Activated CD4-positive, CD25-positive, alpha-beta regulatory T cell treated with anti-CD3 and anti-CD28 coated beads, Interleukin-2, amount 50 U/mL, for 24 hours (primary cell): ENCODE data around the gene ZFYVE27.
A peak's percentile ranks its signal among the peaks of the same experiment; 100 is the strongest.

Experiments
- ATAC-seq, 2 donors: fragments of 150-1000 bp; cut with Tn5 transposase; one replicate each; pipeline ENCODE4 v1.10.0; 2021; ENCODE audit warnings: mild to moderate bottlenecking in 1 of 2, moderate library complexity in 1 of 2

ZFYVE27 gene

DNA sequence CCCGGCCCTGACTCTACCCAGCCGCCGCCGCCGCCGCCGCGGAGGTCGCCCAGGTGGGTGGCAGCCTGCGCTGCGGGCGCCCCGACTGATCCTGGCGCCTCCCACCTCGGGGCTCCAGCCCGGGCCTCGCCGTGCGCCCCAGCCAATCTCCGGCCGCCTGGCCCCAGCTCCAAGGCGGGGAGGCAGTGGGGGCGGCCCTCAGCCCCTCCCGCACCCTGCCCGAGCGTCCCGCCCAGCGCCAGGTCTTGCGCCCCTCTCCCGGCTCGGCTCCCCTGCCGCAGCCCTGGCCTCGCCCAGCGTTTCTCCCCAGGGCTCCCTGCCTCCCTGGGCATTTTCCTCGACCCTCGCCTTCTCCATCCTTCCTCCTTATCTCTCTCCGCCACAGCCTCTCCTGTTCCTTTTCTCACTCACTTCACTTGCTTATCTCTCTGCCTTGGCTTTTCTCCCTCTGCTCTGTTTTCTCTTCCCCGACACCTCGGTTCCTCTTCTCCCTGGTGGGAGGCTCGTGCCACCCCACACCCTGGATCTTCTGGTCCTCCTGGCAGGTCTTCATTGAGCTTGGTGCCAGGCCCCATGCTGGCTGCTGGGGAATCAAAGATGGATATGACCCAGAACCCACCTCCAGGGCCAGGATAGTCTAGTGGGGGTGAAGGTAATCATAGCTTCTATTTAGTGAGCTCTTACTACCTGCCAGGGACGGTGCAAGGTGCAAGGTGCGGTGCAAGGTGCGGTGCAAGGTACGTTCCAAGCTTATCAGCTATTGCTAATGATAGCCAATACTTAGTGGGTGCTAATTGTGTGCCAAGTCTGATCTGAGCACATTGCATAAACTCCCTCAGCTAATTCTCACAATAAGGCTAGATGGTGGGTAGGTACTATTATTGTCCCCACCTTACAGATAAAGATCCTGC, 35.2 kb downstream of the ZFYVE27 start, which contains the start of gene SFRP5:
Gene SFRP5, minus strand, starts transcription at position 87 of the 911 bp plus-strand sequence. CDS start 166 bp downstream, outside the sequence.
- no peak for ATAC-seq

- ATAC-seq: no peak
Observed at GRCh38 chr10:97773096-97773495, 36.2 kb downstream of the ZFYVE27 start.

- ATAC-seq: no peak
Observed at GRCh38 chr10:97774811-97775294, 37.9 kb downstream of the ZFYVE27 start.

- no peak for ATAC-seq
Observed at GRCh38 chr10:97777143-97777542, 40.2 kb downstream of the ZFYVE27 start.

GRCh38 chr10:97778452-97779302, 41.7 kb downstream of the ZFYVE27 start:
- ATAC-seq: no peak

DNA sequence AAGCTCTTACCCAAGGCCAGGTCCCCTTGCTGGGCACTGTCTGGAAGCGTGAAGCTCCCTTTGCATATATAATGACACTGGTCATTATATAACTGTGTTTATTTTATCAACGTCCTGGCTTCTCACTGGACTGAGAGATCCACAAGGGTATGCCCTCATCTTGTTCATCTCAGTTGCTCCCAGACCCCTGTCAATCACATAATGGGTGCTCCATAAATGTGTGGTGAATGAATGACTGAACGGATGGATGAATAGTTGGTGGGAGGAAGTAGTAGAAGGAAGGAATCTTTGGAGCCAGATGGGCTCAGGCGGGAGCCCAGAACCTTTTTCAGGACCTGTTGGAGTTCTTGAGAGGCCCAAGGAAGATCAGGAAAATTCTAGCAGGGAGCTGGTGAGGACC, 42.6 kb downstream of the ZFYVE27 start:
- no peak for ATAC-seq

GRCh38 chr10:97779975-97780374, 43.0 kb downstream of the ZFYVE27 start:
- no peak for ATAC-seq

DNA sequence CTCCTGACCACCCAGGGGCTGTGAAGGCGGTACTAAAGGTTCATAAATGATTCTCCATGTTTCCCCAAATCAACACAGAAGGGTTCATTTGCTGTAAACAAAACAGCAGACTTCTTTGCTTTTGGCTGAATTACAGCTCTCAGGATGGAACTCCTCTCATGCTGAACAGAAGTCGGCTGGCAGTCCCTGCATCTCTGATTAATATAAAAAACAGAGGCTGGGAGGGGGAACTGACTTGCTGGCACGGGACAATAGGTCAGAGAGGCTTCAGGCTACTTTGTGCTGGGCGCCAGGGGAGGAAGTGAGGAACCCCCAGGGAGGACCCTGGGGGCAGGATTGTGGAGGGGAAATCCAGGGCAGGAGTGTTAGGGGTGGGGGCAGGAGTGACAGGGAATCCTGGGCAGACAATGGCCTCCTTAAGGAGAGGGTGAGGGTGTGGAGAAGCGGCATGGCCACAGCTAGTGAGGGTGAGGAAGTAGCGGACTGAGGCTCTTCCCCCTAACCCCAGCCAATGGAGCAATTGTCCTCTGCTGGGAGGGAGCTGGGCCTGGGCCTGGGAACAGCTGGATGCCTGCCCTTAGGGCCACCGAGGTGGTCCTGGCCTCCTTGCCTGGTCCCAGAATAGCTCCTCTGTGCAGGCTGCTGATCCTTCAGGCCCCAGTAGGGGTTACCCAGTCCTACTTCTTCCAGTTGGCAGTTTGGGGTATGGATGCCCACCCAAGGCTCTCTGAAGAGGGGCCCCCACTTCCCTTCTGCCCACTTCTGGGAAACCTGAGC, 44.1 kb downstream of the ZFYVE27 start:
- no peak for ATAC-seq

GRCh38 chr10:97781618-97782331, 44.8 kb downstream of the ZFYVE27 start:
- peak; percentile 35 to 50 for ATAC-seq

- ATAC-seq: peak; percentile 33 to 57
Observed at GRCh38 chr10:97782455-97783228, 45.7 kb downstream of the ZFYVE27 start.

GRCh38 chr10:97784200-97784810, 47.4 kb downstream of the ZFYVE27 start:
- ATAC-seq: no peak

DNA sequence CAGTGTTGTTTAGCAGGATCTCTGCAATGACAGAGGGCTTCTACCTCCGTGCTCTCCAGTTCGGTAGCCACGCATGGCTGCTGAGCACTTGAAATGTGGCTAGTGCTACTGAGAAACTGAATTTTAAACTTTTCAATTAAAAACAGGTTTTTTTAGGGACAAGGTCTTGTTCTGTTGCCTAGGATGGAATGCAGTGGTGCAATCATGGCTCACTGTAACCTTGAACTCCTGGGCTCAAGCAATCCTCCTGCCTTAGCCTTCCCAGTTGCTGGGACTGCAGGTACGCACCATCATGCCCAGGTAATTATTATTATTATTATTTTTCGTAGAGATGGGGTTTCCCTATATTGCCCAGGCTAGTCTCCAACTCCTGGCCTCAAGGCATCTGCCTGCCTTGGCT, 48.3 kb downstream of the ZFYVE27 start:
- ATAC-seq: no peak

- ATAC-seq: no peak
Observed at GRCh38 chr10:97785731-97786130, 48.8 kb downstream of the ZFYVE27 start.

GRCh38 chr10:97788552-97789442, 51.9 kb downstream of the ZFYVE27 start:
- no peak for ATAC-seq

- no peak for ATAC-seq
Observed at GRCh38 chr10:97789770-97790397, 53.0 kb downstream of the ZFYVE27 start.

DNA sequence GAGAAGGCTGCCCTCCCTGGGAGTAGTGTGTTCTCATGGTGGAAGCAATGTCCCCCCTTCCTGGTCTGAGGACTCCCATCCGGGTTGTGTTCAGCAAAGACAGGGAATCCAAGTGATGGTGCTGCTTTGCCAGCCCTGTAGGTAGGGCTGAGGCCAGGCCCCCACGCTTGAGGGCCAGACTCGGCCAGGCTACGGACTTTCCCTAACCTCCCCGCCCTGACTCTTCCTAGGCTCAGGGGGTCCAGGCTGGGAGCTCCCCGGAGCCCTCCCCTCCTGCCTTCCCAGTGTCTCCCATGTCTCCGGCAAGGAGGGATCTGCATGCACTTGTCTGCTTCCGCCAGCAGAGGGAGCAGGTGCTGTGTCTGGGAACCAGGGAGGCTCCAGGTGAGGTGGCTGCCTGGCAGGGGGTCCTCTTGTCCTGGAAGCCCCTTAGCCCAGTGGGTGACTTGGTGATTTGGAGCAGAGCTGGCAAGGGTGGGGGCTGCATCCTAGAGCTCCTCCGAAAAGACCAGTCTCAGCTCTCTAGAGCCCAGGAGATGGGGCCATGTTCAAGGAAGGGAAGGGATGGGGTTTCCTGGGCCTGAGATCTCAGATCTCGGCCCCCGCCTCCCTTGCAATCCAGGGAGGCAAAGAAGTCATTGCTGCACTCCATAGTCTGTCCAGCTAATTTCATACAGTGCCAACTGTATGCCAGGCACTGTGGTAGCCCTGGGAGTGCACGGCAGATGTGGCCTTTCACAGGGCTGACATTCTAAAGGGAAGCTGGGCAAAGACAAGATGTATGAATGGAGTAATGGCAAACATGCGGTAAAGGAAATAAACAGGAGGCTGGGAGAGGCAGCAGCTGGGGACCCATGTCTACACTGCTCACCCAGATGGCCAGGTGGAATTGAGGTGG, 55.1 kb downstream of the ZFYVE27 start:
- peak; percentile 49 to 55 for ATAC-seq

- no peak for ATAC-seq
Observed at GRCh38 chr10:97795886-97796285, 59.0 kb downstream of the ZFYVE27 start.

DNA sequence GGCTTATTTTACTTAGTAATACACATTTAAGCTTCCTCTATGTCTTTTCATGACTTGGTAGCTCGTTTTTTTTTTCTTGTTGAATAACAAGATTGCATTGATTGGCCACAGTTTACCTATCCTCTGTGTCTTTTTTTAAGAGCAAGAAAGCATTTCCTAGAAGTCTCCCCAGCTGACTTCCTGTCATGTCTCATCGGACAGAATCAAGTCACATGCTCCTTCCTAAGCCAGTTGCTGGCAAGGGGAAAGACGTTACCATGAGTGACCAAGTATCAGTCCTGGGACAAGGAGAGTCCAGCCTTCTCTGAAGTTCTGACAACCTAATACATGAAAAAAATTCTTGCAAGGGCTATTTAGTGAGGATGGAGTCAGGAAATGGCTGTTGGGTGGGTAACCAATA, 59.7 kb downstream of the ZFYVE27 start:
- peak; percentile 78 to 85 for ATAC-seq
